PC-9 (cell line): ENCODE measurements around the gene MSN.

ENCODE experiments used
- CTCF ChIP-seq: fragments of 200-600 bp; sonication (generic); conservative IDR thresholded peaks from 2 replicates; pipeline ENCODE4 v1.6.1; 2017; ENCODE audit warnings: mixed run types, antibody characterized with exemption, mild to moderate bottlenecking, moderate library complexity
- EZH2 ChIP-seq: fragments of 200-600 bp; sonication (generic); IDR thresholded peaks from 2 replicates; pipeline ENCODE4 v1.8.0; 2017; ENCODE audit warnings: antibody characterized with exemption, low read depth

GRCh38 chrX:65783746-65784145 is 116.3 kb downstream of the MSN start:
- TF ChIP-seq CTCF (no peak), EZH2 (no peak)
